ENCODE data around the gene ADNP.
"Not testable (repeated sequence)": the region's sequence is repeated elsewhere in the genome, so short reads cannot be mapped to it uniquely, and the experiment has no call there.

The ADNP gene

DNA sequence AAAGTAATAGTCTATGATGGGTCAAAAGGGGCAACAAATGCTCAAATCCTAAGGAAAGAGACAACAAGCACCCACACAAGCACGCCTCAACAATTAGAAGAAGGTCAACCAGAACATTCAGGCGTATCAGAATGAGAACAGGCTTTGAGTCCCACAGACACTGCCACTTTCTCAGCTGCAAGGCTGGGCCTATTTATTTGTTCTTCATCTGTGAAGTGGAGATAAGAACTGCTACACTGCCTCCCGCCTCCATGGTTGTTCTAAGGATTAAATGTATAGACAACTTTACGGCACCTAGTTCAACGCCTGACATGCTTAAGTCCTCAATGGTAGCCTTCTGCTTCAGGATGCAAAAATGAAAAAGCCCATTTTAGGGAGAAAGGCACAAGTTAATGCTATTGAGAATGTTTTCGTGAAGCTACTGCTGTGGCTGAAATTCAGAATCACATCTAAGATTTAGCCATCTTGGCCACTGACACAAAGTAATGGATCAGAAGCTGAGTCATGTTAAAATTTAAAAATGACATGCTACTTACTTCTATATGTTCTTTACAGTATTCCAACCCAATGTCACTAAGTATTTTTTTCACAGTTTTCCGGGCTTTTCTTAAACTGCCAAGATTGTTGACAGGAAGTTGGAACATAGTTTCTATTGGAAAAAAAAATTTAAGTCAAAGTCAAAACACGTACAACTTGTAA is 27.7 kb downstream of the ADNP start:
- no peak for DNase-seq (ENCODE audit: low read depth)

DNA sequence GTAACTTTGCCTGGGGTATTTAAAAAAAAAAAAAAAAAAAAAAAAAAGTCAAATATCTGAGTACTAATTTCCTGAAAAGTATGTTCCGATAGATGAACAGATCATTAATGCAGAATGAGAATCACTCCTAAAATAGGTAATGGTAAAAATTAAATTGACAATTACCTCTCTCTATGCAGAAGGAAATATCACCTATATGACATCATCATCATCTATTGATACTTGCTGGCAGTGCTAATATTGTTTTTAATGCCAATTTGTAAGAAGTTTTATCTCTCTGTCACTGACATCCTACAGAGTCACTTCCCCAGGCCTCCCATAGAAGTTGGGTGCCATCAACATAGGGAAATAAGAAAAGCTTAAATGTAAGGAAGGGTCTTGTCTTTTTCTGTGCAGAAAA is 29.9 kb downstream of the ADNP start:
- no peak for DNase-seq (ENCODE audit: low read depth)

DNA sequence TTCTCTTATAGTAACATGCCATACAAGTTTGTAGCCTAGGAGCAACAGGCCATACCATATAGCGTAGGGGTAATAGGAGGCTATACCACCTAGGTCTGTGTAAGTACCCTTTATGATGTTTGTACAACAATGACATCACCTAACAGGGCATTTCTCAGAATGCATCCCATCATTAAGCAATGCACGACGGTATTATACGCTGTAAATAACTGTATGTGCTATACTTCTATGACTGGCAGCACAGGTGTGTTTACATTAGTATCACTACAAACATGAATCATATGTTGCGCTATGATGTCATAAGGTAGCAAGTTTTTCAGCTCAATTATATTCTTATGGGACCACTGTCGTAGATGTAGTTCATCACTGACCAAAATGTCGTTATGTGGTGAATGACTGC is 31.0 kb downstream of the ADNP start:
- no peak for DNase-seq (ENCODE audit: low read depth)

DNA sequence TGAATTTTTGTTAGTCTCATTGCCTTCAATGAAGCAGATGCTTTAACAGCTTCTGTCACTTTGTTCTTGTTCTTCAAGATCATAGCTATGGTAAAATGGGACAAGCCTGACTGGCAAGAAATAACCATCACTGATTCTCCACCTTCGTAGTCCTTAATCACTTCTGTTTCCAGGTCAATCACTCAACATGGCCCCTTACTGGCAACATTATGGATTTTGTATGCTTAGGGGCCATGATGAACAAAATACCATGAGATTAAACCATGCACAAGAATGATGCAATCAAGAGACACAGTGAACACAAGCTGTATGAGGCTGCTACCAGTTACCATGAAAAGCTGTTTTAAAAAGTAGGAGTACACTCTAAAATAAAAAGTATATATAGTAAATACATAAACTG is 32.8 kb downstream of the ADNP start:
- DNase-seq (ENCODE audit: low read depth): no peak

DNA sequence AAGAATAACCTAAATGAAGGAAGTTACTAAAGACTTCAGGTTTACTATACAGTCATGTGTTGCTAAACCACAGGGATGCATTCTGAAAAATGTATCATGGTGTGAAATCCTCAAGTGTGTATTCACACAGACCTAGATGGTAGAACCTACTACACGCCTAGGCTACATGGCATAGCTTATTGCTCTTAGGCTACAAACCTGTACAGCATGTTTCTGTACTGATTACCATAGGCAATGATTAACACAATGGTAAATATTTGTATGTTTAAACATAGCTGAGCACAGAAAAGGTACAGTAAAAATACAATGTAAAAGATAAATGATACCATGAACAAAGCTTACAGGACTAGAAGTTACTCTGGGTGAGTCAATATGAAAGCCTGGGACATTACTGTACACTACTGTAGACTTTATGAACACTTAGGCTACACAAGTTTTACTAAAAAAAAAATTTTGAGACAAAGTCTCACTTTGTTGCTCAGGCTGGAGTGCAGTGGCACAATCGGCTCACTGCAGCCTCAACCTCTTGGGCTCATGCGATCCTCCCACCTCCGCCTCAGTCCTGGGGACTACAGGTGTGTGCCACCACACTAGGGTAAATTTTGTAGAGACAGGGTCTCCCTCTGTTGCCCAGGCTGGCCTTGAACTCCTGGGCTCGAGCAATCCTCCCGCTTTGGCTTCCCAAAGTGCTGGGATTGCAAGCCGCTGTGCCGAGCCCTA is 36.0 kb downstream of the ADNP start:
- no peak for DNase-seq (ENCODE audit: low read depth)

DNA sequence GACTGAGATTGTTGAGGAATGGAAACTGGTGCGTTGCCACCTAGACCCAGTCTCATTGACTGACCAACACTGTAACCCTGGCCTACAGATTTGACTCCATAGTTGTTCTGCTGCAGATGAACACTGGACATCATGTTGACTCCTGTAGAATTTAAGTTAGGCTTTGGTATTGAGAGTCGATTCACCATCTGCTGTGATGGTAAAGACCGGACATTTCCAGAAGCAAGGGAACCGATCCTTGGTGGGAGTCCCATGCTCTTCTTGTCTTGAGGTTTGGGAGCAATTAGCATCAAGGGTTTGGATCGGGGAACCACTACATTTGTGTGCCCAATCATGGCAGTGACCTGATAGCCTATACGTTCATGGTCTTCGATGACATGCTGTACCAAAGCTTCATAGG is 37.6 kb downstream of the ADNP start:
- DNase-seq (ENCODE audit: low read depth): no peak

DNA sequence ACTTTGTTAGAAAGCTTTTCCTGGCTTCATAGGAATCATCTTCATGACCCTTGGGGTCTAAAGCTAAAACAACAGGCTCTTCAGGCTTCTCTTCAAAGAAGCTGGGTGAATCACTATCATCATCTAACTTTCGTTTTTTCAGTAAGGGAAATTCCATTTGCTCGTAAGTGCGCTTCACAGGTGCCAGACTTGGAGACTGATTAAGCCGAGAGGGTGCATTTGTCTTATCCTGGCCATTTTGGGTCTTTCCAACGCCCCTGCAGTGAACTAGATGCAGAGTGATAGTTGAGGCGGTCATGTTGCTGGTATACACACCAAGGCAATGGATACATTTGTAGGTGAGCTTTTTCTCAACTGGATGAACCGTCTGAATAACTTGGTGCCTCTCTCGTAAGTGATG is 38.8 kb downstream of the ADNP start:
- DNase-seq (ENCODE audit: low read depth): no peak

DNA sequence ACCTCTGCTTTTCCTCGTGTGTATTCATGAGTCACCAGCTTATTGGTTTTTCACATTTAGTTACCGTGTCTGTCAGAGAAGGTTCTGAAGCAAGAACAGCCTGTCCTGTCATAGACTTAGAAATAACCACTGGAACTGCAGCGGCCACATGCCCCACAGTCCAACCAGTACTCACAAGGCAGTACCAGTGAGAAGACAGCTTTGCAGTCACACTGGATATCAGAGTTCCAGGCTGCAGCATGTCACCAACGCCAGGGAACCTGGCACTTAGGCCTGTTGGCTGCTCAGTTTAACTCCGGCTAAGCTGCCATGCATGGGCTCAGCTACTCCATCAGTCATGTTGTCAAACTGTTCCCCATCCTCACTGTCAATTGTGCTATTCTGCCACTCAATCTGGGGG is 40.1 kb downstream of the ADNP start:
- no peak for DNase-seq (ENCODE audit: low read depth)

DNA sequence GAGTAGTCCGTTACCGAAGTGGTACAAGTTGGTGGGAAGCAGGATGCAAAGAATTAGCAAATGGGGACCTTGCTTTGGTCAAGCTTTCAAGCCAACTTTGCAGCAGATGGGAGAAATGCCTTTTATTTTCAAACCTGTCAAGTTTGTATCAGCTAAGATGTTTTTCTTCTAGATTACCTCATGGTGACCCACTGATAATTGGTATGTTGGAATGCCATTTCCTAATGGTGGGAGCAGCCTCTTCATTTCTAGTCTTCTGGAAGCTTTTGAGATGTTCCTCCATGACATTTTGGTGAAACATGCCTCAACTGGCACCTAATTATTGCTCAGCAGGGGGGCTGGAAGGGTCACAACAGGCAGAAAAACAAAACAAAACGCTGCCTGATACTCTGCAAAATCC is 43.7 kb downstream of the ADNP start:
- no peak for DNase-seq (ENCODE audit: low read depth)

DNA sequence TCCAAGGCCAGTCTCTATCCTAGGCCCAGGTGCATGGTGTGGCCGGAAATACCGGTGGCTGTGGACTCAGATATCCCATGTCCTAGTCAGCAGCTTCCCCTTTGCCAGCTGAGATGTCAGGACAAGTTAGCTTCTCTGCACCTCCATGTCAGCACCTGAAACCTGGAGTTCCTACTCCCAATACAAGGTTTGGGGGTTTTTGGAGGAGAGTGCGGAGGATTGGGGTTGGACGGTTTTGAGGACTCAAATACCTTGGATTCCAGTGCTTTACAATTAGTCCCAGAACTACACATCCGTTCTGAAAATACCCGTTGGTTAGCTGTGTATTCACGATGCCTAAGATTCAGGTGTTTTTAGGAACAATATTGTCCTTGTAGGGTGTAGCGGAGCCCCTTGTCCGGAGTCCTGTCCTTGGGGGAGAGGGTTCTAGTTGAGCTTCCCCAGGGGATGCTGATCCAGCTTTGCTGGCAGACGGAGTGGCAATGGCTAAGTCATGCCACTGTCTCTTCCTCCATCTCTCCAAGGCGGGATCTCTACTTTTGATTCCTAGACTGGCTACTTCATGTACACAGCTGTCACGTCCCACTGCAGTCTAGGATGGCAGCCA is 45.0 kb downstream of the ADNP start:
- no peak for DNase-seq (ENCODE audit: low read depth)

DNA sequence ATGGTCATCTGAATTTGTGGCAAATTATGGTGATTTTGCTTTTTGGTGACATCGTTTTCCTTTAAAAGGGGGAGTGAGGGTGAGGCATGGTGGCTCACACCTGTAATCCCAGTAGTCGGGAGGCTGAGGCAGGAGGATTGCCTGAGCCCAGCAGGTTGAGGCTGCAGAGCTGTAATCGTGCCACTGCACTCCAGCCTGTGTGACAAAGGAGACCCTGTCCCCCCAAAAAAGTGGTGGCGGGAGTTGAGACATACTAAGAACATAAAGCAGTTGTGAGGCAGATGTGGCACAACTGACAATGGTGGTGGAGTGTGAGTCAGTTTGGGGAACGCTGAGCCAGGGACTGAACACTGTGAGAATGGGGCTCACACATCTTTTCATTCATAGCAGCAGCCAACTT is 45.5 kb downstream of the ADNP start:
- no peak for DNase-seq (ENCODE audit: low read depth)

DNA sequence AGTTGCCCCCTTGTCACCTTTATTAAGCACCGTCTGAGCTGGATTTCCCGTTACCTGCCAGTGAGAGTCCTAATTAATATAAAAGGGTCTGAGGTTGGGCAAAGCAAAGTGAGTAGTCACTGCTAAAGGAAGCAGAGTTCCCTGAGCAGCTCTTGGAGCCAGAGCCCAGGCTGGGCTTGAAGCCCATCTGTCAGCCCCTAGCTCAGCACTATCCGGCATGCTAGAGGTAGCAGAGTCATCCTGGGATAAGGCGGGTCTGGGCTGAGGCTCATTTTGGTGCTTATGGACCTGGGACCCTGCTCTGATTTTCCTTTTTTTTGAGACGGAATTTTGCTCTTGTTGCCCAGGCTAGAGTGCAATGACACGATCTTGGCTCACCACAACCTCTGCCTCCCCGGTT is 46.2 kb downstream of the ADNP start:
- no peak for DNase-seq (ENCODE audit: low read depth)

DNA sequence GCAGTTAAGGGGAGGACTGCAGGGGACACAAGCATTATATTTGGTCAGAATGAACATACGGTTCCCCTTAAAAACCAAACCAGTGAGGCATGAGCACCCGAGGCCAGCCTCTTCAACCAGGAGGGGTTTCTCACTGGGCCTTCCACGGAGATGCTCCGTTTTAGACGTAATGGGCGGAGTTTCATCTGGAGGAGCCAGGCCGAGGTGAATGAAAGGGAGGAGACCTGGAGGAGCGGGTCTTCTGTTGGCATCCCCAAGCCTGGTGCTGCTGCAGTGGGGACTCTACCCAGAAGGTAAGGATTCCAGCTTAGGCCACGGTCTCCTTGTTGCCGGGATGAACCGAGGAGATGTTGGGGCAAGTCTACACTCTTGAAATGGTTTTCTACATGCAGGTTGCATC is 47.4 kb downstream of the ADNP start:
- no peak for DNase-seq (ENCODE audit: low read depth)

DNA sequence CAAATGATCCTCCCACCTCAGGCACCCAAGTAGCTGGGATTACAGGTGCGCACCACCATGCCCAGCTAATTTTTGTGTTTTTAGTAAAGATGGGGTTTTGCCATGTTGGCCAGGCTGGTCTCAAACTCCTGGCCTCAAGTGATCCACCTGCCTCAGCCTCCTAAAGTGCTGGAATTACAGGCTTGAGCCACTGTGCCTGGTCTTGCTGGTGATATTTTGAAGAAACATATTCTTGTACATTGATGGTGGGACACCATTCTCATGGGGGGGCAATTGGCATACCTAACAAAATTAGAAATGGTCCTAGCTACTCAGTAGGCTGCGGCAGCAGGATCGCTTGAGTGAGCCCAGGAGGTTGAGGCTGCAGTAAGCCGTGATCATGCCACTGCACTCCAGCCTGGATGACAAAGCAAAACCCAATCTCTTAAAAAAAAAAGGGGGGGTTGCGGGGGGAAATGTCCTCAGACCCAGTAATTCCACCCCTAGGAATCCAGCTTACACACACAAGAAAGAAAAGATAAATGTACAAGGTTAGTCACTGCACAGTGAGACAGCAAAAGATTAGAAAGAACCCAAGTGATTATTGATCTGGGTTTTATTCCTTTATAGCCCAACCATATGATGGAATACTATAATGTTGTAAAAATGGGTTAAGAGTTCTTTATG is 49.3 kb downstream of the ADNP start:
- not testable (repeated sequence) for DNase-seq (ENCODE audit: low read depth)

DNA sequence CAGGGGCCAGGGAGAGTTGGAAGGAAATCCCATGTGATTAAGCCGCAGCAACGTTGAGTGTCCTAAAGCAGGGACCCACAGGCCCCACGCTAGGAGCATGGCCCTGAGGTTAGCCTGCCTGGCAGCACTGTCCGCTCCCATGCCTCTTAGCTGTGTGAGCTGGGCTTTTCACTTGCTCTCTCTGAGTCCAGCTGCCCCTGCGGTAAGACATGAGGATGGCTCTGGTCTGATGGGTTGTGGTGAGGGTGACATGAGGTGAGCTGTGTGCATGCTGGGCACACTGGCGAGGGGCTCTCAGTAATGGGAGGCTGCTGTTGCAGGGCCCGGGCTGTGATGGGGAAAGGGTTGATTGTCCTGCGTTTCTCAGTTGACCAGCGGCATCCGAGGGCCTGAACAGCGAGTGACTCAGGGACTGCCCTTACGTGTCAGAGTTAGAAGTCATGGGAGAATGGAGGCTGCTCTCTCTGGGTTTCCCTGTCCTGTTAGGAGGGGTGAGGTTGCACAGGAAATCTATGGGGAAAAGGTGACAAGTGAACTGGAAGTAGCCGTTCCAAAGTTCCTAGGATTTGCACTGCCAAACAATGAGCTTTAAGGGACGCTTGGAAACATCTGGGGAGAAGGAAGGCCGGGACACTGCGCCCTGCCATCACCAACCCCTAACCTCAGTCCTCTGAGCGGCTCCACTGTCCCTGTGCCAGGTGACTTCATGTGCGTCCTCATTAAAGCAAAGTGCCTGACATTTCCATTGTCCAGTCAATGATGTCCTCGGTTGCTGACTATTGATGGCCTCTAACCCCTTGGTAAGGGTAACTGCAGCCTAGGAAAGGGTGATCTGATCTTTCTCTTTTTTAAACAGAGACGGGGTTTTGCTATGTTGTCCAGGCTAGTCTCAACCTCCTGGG is 51.3 kb downstream of the ADNP start:
- no peak for DNase-seq (ENCODE audit: low read depth)

DNA sequence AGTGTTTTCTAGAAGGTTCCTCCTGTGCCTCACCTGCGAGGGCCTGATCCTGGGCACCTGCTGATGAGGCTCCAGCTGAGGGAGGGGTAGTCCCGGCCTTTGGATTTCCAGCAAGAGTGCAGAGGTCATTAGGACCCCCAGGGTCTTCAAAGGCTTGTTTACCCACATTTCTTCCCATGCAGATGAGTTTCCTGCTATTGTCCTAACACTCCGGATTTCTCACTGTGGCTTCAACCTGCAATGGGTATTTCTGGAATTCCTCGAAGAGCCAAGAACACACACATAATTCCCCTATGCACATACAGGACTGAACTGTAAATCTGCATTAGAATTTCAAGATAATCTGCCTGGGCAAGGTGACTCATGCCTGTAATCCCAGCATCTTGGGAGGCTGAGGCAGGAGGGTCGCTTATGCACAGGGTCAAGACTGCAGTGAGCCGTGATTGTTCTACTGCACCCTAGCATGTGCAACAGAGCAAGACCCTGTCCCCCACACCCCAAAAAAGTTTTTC is 53.9 kb downstream of the ADNP start:
- no peak for DNase-seq (ENCODE audit: low read depth)

DNA sequence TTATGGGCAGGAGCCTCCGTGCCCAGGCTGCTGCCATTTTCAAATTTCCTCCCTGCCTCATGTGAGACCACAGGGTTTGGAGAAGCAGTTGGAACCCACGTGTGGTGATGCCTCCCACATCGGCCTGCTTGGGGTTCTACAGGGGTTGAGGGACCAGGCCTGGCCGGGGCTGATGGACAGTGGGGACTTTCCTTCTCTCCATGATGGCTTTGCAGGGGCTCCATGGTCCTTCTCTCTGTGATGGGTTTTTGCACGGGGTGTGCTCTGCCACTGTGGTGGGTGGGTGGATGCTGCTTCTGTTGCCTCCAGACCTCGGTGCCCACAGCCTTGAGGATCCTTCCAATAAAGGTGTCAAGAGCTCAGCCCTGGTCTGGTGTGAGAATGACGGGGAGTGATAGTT is 54.4 kb downstream of the ADNP start:
- no peak for DNase-seq (ENCODE audit: low read depth)

DNA sequence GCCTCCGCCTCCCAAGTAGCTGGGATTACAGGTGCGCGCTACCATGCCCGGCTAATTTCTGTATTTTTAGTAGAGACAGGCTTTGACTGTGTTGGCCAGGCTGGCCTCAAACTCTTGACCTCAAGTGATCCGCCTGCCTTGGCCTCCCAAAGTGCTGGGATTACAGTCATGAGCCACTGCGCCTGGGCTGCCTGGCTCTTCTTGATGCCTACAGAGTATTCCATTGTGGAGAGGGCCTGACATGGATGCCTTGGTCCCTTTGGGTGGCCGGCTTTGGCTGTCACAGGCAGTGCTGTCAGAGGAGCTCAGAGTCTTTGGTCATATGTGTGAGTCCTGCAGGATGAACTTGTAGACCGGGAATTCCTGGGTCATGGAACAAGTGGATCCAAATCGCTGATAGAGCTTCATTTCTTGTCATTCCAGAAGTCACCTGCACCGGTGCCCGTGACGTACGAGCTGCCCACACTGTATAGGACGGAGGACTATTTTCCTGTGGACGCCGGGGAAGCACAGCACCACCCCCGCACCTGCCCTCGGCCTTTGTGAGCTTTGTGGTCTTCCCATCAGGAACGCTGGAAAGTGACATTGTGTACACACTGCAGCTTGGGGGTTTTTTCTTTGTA is 55.1 kb downstream of the ADNP start:
- DNase-seq (ENCODE audit: low read depth): no peak

DNA sequence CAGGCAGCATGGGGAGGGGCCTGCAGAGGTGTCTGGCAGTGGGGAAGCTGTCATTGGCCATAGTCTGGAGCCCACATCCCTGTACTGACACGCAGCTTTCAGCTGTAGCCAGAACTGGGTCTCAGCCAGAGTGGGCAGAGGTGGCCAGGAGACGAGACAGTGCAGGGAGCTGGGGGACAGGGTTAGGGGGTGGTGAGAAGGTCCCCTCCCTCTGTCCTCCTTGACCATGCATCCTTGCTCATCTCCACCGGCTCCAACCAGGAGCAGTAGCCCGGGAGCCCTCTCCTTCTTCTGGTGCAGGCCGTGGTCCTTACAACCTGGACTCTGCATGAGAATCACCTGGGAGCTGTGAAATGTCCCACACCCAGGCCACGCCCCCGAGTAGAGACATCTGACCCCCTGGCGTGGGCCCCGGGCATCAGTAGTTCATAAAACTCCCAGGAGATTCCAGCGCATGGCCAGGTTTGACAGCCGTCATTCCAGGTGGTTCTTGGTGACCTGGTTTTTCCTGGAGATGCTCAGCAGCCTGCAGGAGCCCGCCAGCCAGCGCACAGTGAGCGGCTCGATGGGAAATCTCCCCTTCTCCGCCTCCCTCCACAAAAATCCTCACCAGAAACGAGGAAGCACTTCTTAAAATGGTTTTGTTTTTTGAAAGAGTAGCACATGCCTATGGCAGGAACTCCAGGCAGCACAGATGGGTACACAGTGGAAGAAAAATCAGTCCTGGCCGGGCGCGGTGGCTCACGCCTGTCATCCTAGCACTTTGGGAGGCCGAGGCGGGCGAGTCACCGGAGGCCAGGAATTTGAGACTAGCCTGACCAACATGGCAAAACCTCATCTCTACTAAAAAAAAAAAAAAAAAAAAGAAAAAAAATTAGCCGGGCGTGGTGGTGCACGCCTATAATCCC is 56.2 kb downstream of the ADNP start:
- no peak for DNase-seq (ENCODE audit: low read depth)

DNA sequence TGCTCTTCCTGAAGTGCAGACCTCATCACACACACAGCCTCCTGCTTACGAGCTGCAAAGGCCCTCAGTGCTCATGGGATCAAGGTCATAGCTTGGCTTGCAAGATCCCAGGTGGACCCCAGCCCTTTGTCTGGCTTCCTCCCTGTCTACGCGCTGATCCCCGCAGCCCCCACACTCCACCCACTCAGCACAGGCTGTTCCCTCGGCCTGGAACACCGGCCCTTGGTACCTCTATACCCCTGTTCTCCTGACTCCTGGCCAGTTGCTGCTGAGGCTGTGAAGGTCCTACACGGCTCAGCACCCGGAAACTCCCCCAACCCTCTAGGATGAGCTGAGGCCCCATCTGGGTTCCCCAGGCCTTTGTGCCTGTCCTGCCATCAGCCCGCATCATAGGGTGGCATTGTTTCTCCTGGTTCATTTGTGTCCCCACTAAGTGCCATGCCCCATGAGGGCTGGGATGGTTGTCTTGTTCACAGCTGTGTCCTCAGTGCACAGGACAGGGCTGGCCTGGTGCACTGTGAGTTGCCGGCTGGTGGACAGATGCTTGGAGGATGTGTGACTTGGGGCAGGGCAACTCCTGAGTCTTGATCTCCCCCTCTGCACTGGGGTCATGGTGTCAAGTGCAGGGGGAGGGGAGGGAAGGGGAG is 57.0 kb downstream of the ADNP start:
- no peak for DNase-seq (ENCODE audit: low read depth)

All from T follicular helper cell (primary cell).